MCF 10A (cell line): ENCODE results near the gene CYTH1. TPM values are rescaled to one million over a fixed set of nuclear protein-coding genes. Genes with fewer than 3 reads are reported as not detected.

Experiments
- BruUV-seq: library from RNA; stranded (reverse); fragments of 400-500 nt; replicated peaks from 2 replicates; lab custom pipeline; 2021; lab: Mats Ljungman, UMichigan
- CTCF ChIA-PET: fragments of 300-600 bp; sonication (Branson Sonifier 250); formaldehyde crosslinking; extraction: SDS; loops from one replicate; lab custom pipeline; 2021; ENCODE audit warnings: antibody characterized with exemption, inconsistent platforms; lab: Yijun Ruan, JAX
- POLR2A ChIA-PET: fragments of 300-600, 350-650 bp; sonication (Branson Sonifier 250); formaldehyde crosslinking; extraction: SDS; loops from one replicate; lab custom pipeline; 2020; ENCODE audit warnings: antibody characterized with exemption, inconsistent platforms; lab: Yijun Ruan, JAX
- DNase-seq: peaks from one replicate; pipeline ENCODE4 v3.0.0-alpha.2; 2018; ENCODE audit not compliant: unreplicated experiment
- H3K27ac Mint-ChIP-seq: one replicate; pipeline ENCODE4 v1.8.0; 2022; ENCODE audit warnings: mild to moderate bottlenecking, low read depth, mixed read lengths; ENCODE audit not compliant: unreplicated experiment
- H3K27me3 Mint-ChIP-seq: one replicate; pipeline ENCODE4 v1.8.0; 2022; ENCODE audit warnings: mixed read lengths; ENCODE audit not compliant: insufficient read depth, unreplicated experiment
- H3K36me3 Mint-ChIP-seq: one replicate; pipeline ENCODE4 v1.8.0; 2022; ENCODE audit warnings: mild to moderate bottlenecking, moderate library complexity, mixed read lengths; ENCODE audit not compliant: insufficient read depth, unreplicated experiment
- H3K4me1 Mint-ChIP-seq: one replicate; pipeline ENCODE4 v1.8.0; 2022; ENCODE audit warnings: mixed read lengths; ENCODE audit not compliant: insufficient read depth, unreplicated experiment
- H3K4me3 Mint-ChIP-seq: one replicate; pipeline ENCODE4 v1.8.0; 2022; ENCODE audit warnings: mild to moderate bottlenecking, moderate library complexity, mixed read lengths; ENCODE audit not compliant: unreplicated experiment
- H3K9me3 Mint-ChIP-seq: one replicate; pipeline ENCODE4 v1.8.0; 2022; ENCODE audit warnings: mixed read lengths; ENCODE audit not compliant: unreplicated experiment
- intact Hi-C: fragments of 100-400 bp; cut with micrococcal nuclease; formaldehyde crosslinking; loops from 2 replicates; pipeline ENCODE4 v1.14.1; 2022
- total RNA-seq: library from RNA; stranded (reverse); gene quantifications from 2 replicates; pipeline ENCODE4 v1.2.3, GENCODE V29; 2022
- TF ChIP-seq, protein P1 (sequence below): fragments of 200-600 bp; IDR thresholded peaks from one replicate; pipeline ENCODE4 v1.8.0; 2022; ENCODE audit warnings: antibody characterized with exemption, mild to moderate bottlenecking; ENCODE audit not compliant: unreplicated experiment

Gene CYTH1
- total RNA-seq, 1 experiment from 2014 or later: 38.5 TPM

DNA sequence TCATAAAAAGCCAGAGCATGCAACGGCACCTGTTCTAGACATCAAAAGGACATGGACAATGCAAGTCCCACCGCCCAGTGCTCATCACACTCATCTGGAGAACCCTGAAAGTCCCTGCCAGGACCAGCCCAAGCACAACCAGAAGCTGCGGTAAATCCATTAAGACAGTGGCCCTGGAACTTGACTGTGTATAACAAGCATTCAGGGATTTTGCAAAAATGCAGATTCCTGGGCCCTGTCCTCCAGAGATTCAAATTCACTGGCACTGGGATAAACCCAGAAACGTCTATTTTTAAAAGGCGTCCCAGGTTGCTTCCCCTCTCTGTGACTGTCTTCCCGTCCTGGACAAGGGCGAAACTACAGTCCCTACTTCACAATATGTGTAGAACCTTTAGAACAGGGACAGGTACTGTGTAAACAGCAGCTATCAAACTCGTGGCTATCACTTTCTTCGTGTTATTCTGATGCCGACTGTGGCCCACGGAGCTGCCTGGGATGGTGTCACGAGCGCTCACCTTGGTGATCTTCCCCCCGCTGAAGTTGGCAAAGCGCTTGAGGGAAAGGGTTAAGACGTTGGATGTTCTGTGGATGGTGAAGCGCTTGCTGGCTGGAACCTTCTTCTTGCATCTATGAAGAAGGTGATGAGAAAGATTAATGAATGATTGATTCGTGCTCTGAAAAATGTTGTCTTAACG, 36.2 kb upstream of the CYTH1 start:
- no peaks in the 10 kb centered on the region for H3K9me3 Mint-ChIP-seq
- BruUV-seq: no TSS peak
- no peak for DNase-seq

DNA sequence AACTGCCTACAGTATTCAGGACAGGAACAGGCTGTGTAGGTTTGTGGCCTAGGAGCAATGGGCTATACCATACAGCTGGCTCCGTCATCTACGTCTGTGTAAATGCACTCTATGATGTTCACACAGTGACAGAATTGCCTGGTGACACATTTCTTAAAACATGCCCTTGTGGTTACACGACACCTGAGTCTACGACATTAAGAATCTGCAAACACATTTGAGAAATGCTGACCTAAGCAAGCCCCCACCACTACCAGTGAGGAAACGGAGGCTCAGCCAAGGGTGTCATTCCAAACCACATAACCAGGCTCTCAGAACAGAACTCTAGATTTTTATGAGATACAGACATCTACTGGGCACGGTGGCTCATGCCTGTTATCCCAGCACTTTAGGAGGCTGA, 35.0 kb upstream of the CYTH1 start:
- Mint-ChIP-seq H3K4me3 (no peak overlapping the region), H3K36me3 (peaks cover 100% of the 10 kb centered on the region), H3K9me3 (no peaks in the 10 kb centered on the region), H3K27me3 (no peaks in the 10 kb centered on the region), H3K4me1 (no peaks in the 10 kb centered on the region), H3K27ac (no peak overlapping the region)
- ChIA-PET POLR2A (no interaction called here), CTCF (no interaction called here)
- no peak for DNase-seq
- BruUV-seq: no TSS peak
- TF ChIP-seq, protein P1, sequence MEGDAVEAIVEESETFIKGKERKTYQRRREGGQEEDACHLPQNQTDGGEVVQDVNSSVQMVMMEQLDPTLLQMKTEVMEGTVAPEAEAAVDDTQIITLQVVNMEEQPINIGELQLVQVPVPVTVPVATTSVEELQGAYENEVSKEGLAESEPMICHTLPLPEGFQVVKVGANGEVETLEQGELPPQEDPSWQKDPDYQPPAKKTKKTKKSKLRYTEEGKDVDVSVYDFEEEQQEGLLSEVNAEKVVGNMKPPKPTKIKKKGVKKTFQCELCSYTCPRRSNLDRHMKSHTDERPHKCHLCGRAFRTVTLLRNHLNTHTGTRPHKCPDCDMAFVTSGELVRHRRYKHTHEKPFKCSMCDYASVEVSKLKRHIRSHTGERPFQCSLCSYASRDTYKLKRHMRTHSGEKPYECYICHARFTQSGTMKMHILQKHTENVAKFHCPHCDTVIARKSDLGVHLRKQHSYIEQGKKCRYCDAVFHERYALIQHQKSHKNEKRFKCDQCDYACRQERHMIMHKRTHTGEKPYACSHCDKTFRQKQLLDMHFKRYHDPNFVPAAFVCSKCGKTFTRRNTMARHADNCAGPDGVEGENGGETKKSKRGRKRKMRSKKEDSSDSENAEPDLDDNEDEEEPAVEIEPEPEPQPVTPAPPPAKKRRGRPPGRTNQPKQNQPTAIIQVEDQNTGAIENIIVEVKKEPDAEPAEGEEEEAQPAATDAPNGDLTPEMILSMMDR: no peak
- intact Hi-C loops: no loop called here

More for the DNA sequence above, 36.2 kb upstream of the CYTH1 start:
- Mint-ChIP-seq H3K36me3 (peaks cover 99% of the 10 kb centered on the region), H3K27me3 (no peaks in the 10 kb centered on the region), H3K27ac (no peak overlapping the region), H3K4me1 (no peaks in the 10 kb centered on the region), H3K4me3 (no peak overlapping the region)
- CTCF ChIA-PET: interaction anchor here (0.7 kb wide), 1 partner anchor 9 kb away, joined by 3 read pairs; no protein-coding TSS in a partner anchor
- POLR2A ChIA-PET: interaction anchor here (0.5 kb wide), 1 partner anchor 146 kb away, joined by 3 read pairs; no protein-coding TSS in a partner anchor
- intact Hi-C loops: no loop called here
- TF ChIP-seq, protein P1: no peak

- ChIA-PET POLR2A (no interaction called here), CTCF (no interaction called here)
- TF ChIP-seq, protein P1: no peak
- H3K36me3 Mint-ChIP-seq: peaks cover 100% of the 10 kb centered on the region
- DNase-seq: no peak
- H3K27me3 Mint-ChIP-seq: no peaks in the 10 kb centered on the region
- no peak overlapping the region for H3K27ac Mint-ChIP-seq
- intact Hi-C loops: no loop called here
- BruUV-seq: no TSS peak
- H3K4me1 Mint-ChIP-seq: no peaks in the 10 kb centered on the region
- no peak overlapping the region for H3K4me3 Mint-ChIP-seq
- no peaks in the 10 kb centered on the region for H3K9me3 Mint-ChIP-seq
Observed at GRCh38 chr17:78815696-78816095, 33.6 kb upstream of the CYTH1 start.

DNA sequence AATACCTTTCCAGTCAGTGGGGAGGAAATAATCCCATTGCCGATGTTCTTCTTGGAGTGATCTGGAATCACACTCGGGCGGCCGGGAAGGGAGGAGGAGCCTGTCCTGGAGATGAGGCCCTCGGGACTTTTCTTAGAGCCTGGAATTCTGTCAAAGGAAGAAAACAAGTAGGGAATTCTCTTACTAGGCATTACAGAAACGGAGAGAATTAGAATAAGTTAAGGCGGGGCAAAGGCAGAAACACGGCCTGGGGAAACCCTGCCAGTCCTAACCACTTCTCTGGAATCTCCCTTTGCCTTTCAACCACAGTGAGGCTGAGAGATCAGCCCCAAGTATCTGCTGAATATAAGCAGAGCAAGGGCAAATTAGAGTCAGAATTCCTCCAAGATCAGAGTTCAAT, 30.8 kb upstream of the CYTH1 start:
- H3K4me3 Mint-ChIP-seq: no peak overlapping the region
- TF ChIP-seq, protein P1: no peak
- no peak for DNase-seq
- peaks cover 94% of the 10 kb centered on the region for H3K36me3 Mint-ChIP-seq
- intact Hi-C loops: no loop called here
- CTCF ChIA-PET: no interaction called here
- POLR2A ChIA-PET: no interaction called here
- H3K9me3 Mint-ChIP-seq: no peaks in the 10 kb centered on the region
- H3K27me3 Mint-ChIP-seq: no peaks in the 10 kb centered on the region
- H3K27ac Mint-ChIP-seq: no peak overlapping the region
- BruUV-seq: no TSS peak
- no peaks in the 10 kb centered on the region for H3K4me1 Mint-ChIP-seq
